H1 (cell line): ENCODE data around the gene CCL28. TPM values are rescaled to one million over a fixed set of nuclear protein-coding genes. Genes with fewer than 3 reads are reported as not detected.

Experiments used
- CTCF ChIA-PET: fragments of 300-600 bp; sonication (Branson Sonifier 250); formaldehyde crosslinking; loops from one replicate; lab custom pipeline; 2021; ENCODE audit not compliant: partially characterized antibody; lab: Charles Lee
- POLR2A ChIA-PET: fragments of 300-600 bp; sonication (Branson Sonifier 250); formaldehyde crosslinking; loops from one replicate; lab custom pipeline; 2021; ENCODE audit warnings: inconsistent platforms; ENCODE audit not compliant: partially characterized antibody; lab: Charles Lee
- DNase-seq, 2 experiments: peaks; one replicate each; pipeline versions ENCODE4 v3.0.0 to v3.0.0-alpha.2; 2010 to 2022; ENCODE audit warnings: low spot score in 2 of 2, low read depth in 1 of 2, mixed read lengths in 1 of 2
- FAIRE-seq: peaks from 2 replicates; lab custom pipeline; 2011; peaks lifted over from hg19 to GRCh38; lab: Jason Lieb, UNC
- H2AFZ ChIP-seq: 2 replicates; pipeline ENCODE4 v1.8.1; 2012; ENCODE audit warnings: low read length, inconsistent platforms
- H2AK5ac ChIP-seq: 2 replicates; pipeline ENCODE4 v1.6.1; 2013; ENCODE audit warnings: low read depth, low read length
- H2BK120ac ChIP-seq: replicated peaks from 2 replicates; pipeline ENCODE3; 2013; ENCODE audit warnings: low read depth, low read length, inconsistent platforms
- H2BK12ac ChIP-seq: 2 replicates; pipeline ENCODE4 v1.6.1; 2013; ENCODE audit warnings: low read depth, low read length
- H2BK15ac ChIP-seq: 2 replicates; pipeline ENCODE4 v1.6.1; 2013; ENCODE audit warnings: low read length
- H2BK20ac ChIP-seq: 2 replicates; pipeline ENCODE4 v1.6.1; 2013; ENCODE audit warnings: low read length
- H2BK5ac ChIP-seq: 2 replicates; pipeline ENCODE4 v1.6.1; 2013; ENCODE audit warnings: low read depth, low read length
- H3K14ac ChIP-seq: 2 replicates; pipeline ENCODE4 v1.6.1; 2013; ENCODE audit warnings: inconsistent platforms; ENCODE audit not compliant: insufficient read length
- H3K18ac ChIP-seq: 2 replicates; pipeline ENCODE4 v1.6.1; 2013; ENCODE audit warnings: low read length; ENCODE audit errors: extremely low read depth
- H3K23ac ChIP-seq: 2 replicates; pipeline ENCODE4 v1.6.1; 2013; ENCODE audit warnings: inconsistent platforms; ENCODE audit not compliant: insufficient read length
- H3K23me2 ChIP-seq: 2 replicates; pipeline ENCODE4 v1.6.1; 2013; ENCODE audit warnings: low read depth, low read length
- H3K27ac ChIP-seq: 2 replicates; pipeline ENCODE4 v1.6.1; 2011; ENCODE audit warnings: low read depth, low read length, inconsistent platforms
- H3K27me3 ChIP-seq, 4 experiments: replicated peaks in 1 of 4; 1 replicate in 1 of 4; 2 replicates in 3 of 4; pipeline versions ENCODE4 v1.6.1 to v1.8.1; 2011 to 2013; ENCODE audit warnings: low read length in 3 of 4, mild to moderate bottlenecking in 3 of 4, inconsistent platforms in 2 of 4, mixed read lengths in 2 of 4, moderate library complexity in 1 of 4; ENCODE audit not compliant: control insufficient read depth in 3 of 4, insufficient read depth in 3 of 4; ENCODE audit errors: extremely low read depth in 1 of 4
- H3K36me3 ChIP-seq, 4 experiments: 2 replicates each; pipeline versions ENCODE4 v1.6.1 to v1.8.1; 2011 to 2013; ENCODE audit warnings: mild to moderate bottlenecking in 4 of 4, low read length in 3 of 4, moderate library complexity in 2 of 4, control low read depth in 1 of 4, inconsistent platforms in 1 of 4; ENCODE audit not compliant: insufficient read depth in 4 of 4, control insufficient read depth in 2 of 4
- H3K4ac ChIP-seq: replicated peaks from 2 replicates; pipeline ENCODE3; 2013; ENCODE audit warnings: low read length, low read depth, mixed read lengths, inconsistent platforms; ENCODE audit not compliant: insufficient read length
- H3K4me1 ChIP-seq, 4 experiments: replicated peaks in 1 of 4; 1 replicate in 1 of 4; 2 replicates in 3 of 4; pipeline versions ENCODE4 v1.6.1 to v1.8.1; 2011 to 2013; ENCODE audit warnings: low read length in 3 of 4, inconsistent platforms in 2 of 4, mixed read lengths in 1 of 4; ENCODE audit not compliant: insufficient read depth in 4 of 4, control insufficient read depth in 3 of 4
- H3K4me2 ChIP-seq, 2 experiments: 2 replicates each; pipeline versions ENCODE4 v1.6.1 to v1.8.1; 2011 to 2013; ENCODE audit warnings: low read depth in 2 of 2, low read length in 2 of 2, control low read depth in 1 of 2, inconsistent platforms in 1 of 2, mild to moderate bottlenecking in 1 of 2; ENCODE audit not compliant: insufficient read depth in 1 of 2
- H3K4me3 ChIP-seq, 4 experiments: fragments of 200-600, 300-600 bp in 1 of 4; sonication (generic), shearing (Covaris generic), sonication (Bioruptor Twin) in 1 of 4; 2 replicates each; pipeline versions ENCODE4 v1.5.1 to v1.8.1; 2011 to 2016; ENCODE audit warnings: low read length in 4 of 4, low read depth in 3 of 4, control low read depth in 2 of 4, inconsistent platforms in 2 of 4, mild to moderate bottlenecking in 2 of 4, mixed read lengths in 1 of 4, moderate library complexity in 1 of 4; ENCODE audit not compliant: insufficient read depth in 2 of 4; ENCODE audit errors: extremely low read depth in 1 of 4
- H3K56ac ChIP-seq: replicated peaks from 2 replicates; pipeline ENCODE3; 2013; ENCODE audit warnings: low read depth, mild to moderate bottlenecking, mixed read lengths, low read length, inconsistent platforms; ENCODE audit not compliant: insufficient read length
- H3K79me1 ChIP-seq: 2 replicates; pipeline ENCODE4 v1.6.1; 2013; ENCODE audit warnings: low read depth, low read length, control low read depth
- H3K79me2 ChIP-seq, 2 experiments: 2 replicates each; pipeline versions ENCODE4 v1.6.1 to v1.8.1; 2012 to 2013; ENCODE audit warnings: low read length in 2 of 2, mild to moderate bottlenecking in 2 of 2, inconsistent platforms in 1 of 2; ENCODE audit not compliant: insufficient read depth in 2 of 2, control insufficient read depth in 1 of 2
- H3K9ac ChIP-seq, 4 experiments: replicated peaks in 1 of 4; 1 replicate in 1 of 4; 2 replicates in 3 of 4; pipeline versions ENCODE4 v1.6.1 to v1.8.1; 2011 to 2013; ENCODE audit warnings: low read depth in 3 of 4, low read length in 3 of 4, control low read depth in 2 of 4, mild to moderate bottlenecking in 2 of 4, moderate library complexity in 2 of 4, inconsistent platforms in 1 of 4; ENCODE audit errors: extremely low read depth in 1 of 4
- H3K9me3 ChIP-seq, 2 experiments: 2 replicates each; pipeline versions ENCODE4 v1.6.1 to v1.8.1; 2012 to 2013; ENCODE audit warnings: mild to moderate bottlenecking in 2 of 2, moderate library complexity in 2 of 2, control low read depth in 1 of 2, inconsistent platforms in 1 of 2, low read depth in 1 of 2, low read length in 1 of 2, mixed read lengths in 1 of 2; ENCODE audit not compliant: insufficient read depth in 2 of 2
- H4K20me1 ChIP-seq, 2 experiments: replicated peaks in 1 of 2; 2 replicates each; pipeline versions ENCODE3 to v1.8.1; 2011 to 2013; ENCODE audit warnings: inconsistent platforms in 2 of 2, low read length in 2 of 2, mild to moderate bottlenecking in 1 of 2; ENCODE audit not compliant: insufficient read depth in 2 of 2, control insufficient read depth in 1 of 2
- H4K5ac ChIP-seq: 2 replicates; pipeline ENCODE4 v1.6.1; 2013; ENCODE audit warnings: low read length, low read depth, mixed read lengths, inconsistent platforms; ENCODE audit not compliant: insufficient read length
- H4K8ac ChIP-seq: 2 replicates; pipeline ENCODE4 v1.8.0; 2013; ENCODE audit warnings: mild to moderate bottlenecking, moderate library complexity, low read length, inconsistent platforms; ENCODE audit not compliant: insufficient read depth; ENCODE audit errors: extremely low read depth
- H4K91ac ChIP-seq: replicated peaks from 2 replicates; pipeline ENCODE3; 2013; ENCODE audit warnings: low read length, mixed read lengths, inconsistent platforms; ENCODE audit not compliant: insufficient read length
- WGBS, 2 experiments: shearing (Covaris generic) in 1 of 2; methylation state at CpG; one replicate each; pipeline versions ENCODE4 v1.1.6 to v1.1.7; 2013 to 2015; ENCODE audit warnings: low lambda C conversion rate in 2 of 2, mixed read lengths in 2 of 2, inconsistent platforms in 1 of 2, low coverage in 1 of 2, missing lambda C conversion rate in 1 of 2; ENCODE audit not compliant: insufficient replicate concordance in 2 of 2, insufficient coverage in 1 of 2, insufficient read length in 1 of 2; ENCODE audit errors: extremely low coverage in 1 of 2, missing lambda C conversion rate in 1 of 2; 5-methylcytosine and 5-hydroxymethylcytosine counted together
- polyA plus RNA-seq, 7 experiments: library from polyadenylated mRNA; depleted of rRNA in 3 of 7; stranded (reverse) in 5 of 7; unstranded in 2 of 7; fragments of >200 nt in 5 of 7; fragments of 200-250 nt in 2 of 7; gene quantifications; 1 replicate in 5 of 7; 2 replicates in 1 of 7; 4 replicates in 1 of 7; pipeline versions ENCODE4 v1.2.1 to v1.2.3, GENCODE V29; 2011 to 2013; ENCODE audit warnings: missing spikeins in 2 of 7, mixed read lengths in 2 of 7
- total RNA-seq: library from RNA; stranded (reverse); fragmentation: NEBNext Ultra II Directional; extraction: Animal tissue kit (Norgen Biotek cat#: 25700); gene quantifications from 2 replicates; pipeline ENCODE4 v1.2.1, GENCODE V29; 2021
- TF ChIP-seq, protein P1 (sequence below): IDR thresholded peaks from 2 replicates; pipeline ENCODE4 v1.6.1; 2012; ENCODE audit warnings: inconsistent platforms

CCL28 gene
- total and polyA plus RNA-seq, 2 of the 8 experiments (the other 6 are each of a cell fraction or from before 2014, with no cell fraction given): 0.95 TPM; not detected in 1

- Histone ChIP-seq H3K9me3 (no peaks in the 10 kb centered on the region), H3K79me2 (no peaks in the 10 kb centered on the region), H3K23me2 (no peaks in the 10 kb centered on the region), H3K23ac (no peak overlapping the region), H2BK15ac (no peak overlapping the region), H3K4me1 (no peaks in the 10 kb centered on the region), H3K56ac (no peak overlapping the region), H2BK20ac (no peak overlapping the region), H4K20me1 (no peaks in the 10 kb centered on the region), H4K8ac (no peak overlapping the region), H3K27me3 (peaks cover 0 to 1% (median 0%) of the 10 kb centered on the region in 4 experiments; a peak in 1 of 7 replicates), H4K5ac (no peak overlapping the region), H3K36me3 (no peaks in the 10 kb centered on the region), H2BK120ac (no peak overlapping the region), H2BK5ac (no peak overlapping the region), H2AK5ac (no peak overlapping the region), H3K18ac (no peak overlapping the region), H2BK12ac (no peak overlapping the region), H3K4me3 (no peak overlapping the region), H2AFZ (no peak overlapping the region), H3K27ac (no peak overlapping the region), H3K9ac (no peak overlapping the region), H3K14ac (no peak overlapping the region), H3K4me2 (no peak overlapping the region), H3K4ac (no peak overlapping the region), H3K79me1 (no peaks in the 10 kb centered on the region), H4K91ac (no peak overlapping the region)
- POLR2A ChIA-PET: interaction anchor here (0.7 to 1.0 kb wide), 2 partner anchors 269 to 274 kb away, joined by 3 read pairs; partner anchors contain the start of gene ZNF131
- 37% methylated on average over 4 of the region's 4 CpGs; no CpG with 5 or more reads in 1 of the 2 experiments for WGBS, 2 experiments
- DNase-seq: peak; percentile 46 to 50
- CTCF ChIA-PET: interaction anchor here (0.6 to 3.0 kb wide), 58 partner anchors 8 to 326 kb away, joined by 3 to 46 read pairs (median 4); partner anchors contain the start of genes CCL28, HMGCS1, TMEM267 and ZNF131
- FAIRE-seq: peak; percentile 68
- TF ChIP-seq, protein P1, sequence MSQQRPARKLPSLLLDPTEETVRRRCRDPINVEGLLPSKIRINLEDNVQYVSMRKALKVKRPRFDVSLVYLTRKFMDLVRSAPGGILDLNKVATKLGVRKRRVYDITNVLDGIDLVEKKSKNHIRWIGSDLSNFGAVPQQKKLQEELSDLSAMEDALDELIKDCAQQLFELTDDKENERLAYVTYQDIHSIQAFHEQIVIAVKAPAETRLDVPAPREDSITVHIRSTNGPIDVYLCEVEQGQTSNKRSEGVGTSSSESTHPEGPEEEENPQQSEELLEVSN: no peak
These were observed 22.4 kb downstream of the CCL28 start for GRCh38 chr5:43389679-43390329.
